Measurements from ENCODE around the gene PMM2.
A peak's percentile ranks its signal among the peaks of the same experiment; 100 is the strongest.

PMM2 gene

GRCh38 chr16:8866118-8866883, 68.7 kb downstream of the PMM2 start:
- no peak for DNase-seq (ENCODE audit: low read depth)
- peak overlapping the region; percentile 91 for H3K4me3 ChIP-seq (ENCODE audit: control insufficient read depth, low read depth, low read length)
- TF ChIP-seq, protein P1, sequence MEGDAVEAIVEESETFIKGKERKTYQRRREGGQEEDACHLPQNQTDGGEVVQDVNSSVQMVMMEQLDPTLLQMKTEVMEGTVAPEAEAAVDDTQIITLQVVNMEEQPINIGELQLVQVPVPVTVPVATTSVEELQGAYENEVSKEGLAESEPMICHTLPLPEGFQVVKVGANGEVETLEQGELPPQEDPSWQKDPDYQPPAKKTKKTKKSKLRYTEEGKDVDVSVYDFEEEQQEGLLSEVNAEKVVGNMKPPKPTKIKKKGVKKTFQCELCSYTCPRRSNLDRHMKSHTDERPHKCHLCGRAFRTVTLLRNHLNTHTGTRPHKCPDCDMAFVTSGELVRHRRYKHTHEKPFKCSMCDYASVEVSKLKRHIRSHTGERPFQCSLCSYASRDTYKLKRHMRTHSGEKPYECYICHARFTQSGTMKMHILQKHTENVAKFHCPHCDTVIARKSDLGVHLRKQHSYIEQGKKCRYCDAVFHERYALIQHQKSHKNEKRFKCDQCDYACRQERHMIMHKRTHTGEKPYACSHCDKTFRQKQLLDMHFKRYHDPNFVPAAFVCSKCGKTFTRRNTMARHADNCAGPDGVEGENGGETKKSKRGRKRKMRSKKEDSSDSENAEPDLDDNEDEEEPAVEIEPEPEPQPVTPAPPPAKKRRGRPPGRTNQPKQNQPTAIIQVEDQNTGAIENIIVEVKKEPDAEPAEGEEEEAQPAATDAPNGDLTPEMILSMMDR (IDR thresholded peaks at IDR 0.05; ENCODE audit: control insufficient read depth, insufficient read depth, low read depth, low read length, missing control alignments): no peak

GRCh38 chr16:8866884-8867215, 69.2 kb downstream of the PMM2 start:
- peak overlapping the region; percentile 91 for H3K4me3 ChIP-seq (ENCODE audit: control insufficient read depth, low read depth, low read length)
- no peak for DNase-seq (ENCODE audit: low read depth)
- TF ChIP-seq, protein P1 (IDR thresholded peaks at IDR 0.05; ENCODE audit: control insufficient read depth, insufficient read depth, low read depth, low read length, missing control alignments): no peak

DNA sequence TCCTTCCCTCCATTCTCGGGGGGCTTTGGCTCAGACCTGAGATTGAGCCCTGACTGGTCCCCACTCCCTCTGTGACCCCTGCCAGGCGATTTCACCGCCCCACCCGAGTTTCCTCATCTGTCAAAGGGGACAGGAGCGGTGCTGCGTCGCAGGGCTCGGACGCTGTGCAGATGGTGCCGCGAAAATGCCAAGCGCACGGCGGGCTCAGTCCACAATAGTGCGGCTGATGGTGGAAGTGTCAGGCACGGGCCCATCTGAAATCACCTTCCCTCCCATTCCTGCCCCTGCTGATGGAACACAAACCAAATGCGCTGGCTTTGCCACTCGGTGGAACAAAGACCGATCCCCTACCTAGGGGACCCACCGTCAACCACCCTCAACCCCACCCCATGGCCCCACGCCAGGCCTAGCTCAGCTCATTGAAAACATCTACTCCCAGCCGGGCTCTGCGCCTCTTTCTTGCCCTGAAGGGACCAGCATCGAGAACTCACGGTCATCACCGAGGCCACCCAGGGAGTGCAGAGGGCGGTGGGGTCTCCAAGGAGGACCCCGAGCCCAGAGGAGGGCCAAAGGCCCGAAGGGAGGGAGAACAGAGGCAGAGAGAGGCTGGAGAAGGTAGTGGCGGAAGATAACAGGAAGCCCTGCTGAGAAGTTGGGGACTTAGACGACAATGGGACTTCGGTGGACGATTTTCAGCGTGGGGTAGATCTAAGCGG, 69.7 kb downstream of the PMM2 start:
- TF ChIP-seq, protein P1 (IDR thresholded peaks at IDR 0.05; ENCODE audit: control insufficient read depth, insufficient read depth, low read depth, low read length, missing control alignments): no peak
- H3K4me3 ChIP-seq (ENCODE audit: control insufficient read depth, low read depth, low read length): peak overlapping the region; percentile 91
- DNase-seq (ENCODE audit: low read depth): no peak

DNA sequence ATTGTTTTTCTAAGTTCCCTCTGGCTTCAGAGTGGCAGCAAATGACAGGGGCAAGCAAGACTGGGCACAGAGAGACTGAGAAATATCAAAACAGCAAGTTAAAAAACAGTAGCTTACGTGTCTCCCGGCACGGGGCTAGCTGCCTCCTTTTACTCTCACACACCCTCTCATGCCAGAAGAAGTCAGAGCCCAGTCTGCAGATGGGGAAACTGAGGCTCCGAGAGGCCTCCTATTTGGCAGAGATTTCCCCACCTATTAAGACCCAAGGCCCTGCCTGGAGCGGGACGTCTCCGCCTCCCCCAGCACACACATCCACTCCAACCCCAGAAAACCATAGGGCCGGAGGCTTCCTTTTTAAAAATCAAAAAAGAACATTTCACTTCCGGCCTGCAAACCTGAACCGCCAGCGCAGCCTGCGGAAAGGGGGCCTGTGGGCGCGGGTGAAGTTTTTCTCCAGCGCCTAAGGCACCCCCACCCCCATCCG, 70.3 kb downstream of the PMM2 start:
- TF ChIP-seq, protein P1 (IDR thresholded peaks at IDR 0.05; ENCODE audit: control insufficient read depth, insufficient read depth, low read depth, low read length, missing control alignments): no peak
- peak overlapping the region; percentile 91 for H3K4me3 ChIP-seq (ENCODE audit: control insufficient read depth, low read depth, low read length)
- no peak for DNase-seq (ENCODE audit: low read depth)

- TF ChIP-seq, protein P1 (IDR thresholded peaks at IDR 0.05; ENCODE audit: control insufficient read depth, insufficient read depth, low read depth, low read length, missing control alignments): no peak
- no peak for DNase-seq (ENCODE audit: low read depth)
- peak within 1 kb of the TSS; percentile 91 for H3K4me3 ChIP-seq (ENCODE audit: control insufficient read depth, low read depth, low read length)
Measured at GRCh38 chr16:8868416-8869211, 71.0 kb downstream of the PMM2 start, which contains the start of gene CARHSP1. Gene CARHSP1, minus strand, starts transcription at chr16:8869006. Its CDS starts 9,678 bp downstream, at chr16:8859328.
